GM23248 (cell line): Measurements from ENCODE around the gene ARHGAP8. TPM values are rescaled to one million over a fixed set of nuclear protein-coding genes. Genes with fewer than 3 reads are reported as not detected.

Experiments
- DNase-seq: peaks from one replicate; pipeline ENCODE4 v3.0.0-alpha.2; 2015
- H2AFZ ChIP-seq: fragments of 200-600 bp; sonication (generic); 2 replicates; pipeline ENCODE4 v1.6.1; 2016; ENCODE audit warnings: antibody characterized with exemption
- H3F3A ChIP-seq: fragments of 200-600 bp; sonication (generic); 2 replicates; pipeline ENCODE4 v1.6.1; 2016; ENCODE audit warnings: mild to moderate bottlenecking, antibody characterized with exemption, mixed run types; ENCODE audit not compliant: insufficient read depth
- H3K27ac ChIP-seq: fragments of 200-600 bp; sonication (generic); 2 replicates; pipeline ENCODE4 v1.5.1; 2016; ENCODE audit warnings: mild to moderate bottlenecking
- H3K27me3 ChIP-seq: fragments of 200-600 bp; sonication (generic); replicated peaks from 2 replicates; pipeline ENCODE4 v1.6.1; 2016; ENCODE audit warnings: mild to moderate bottlenecking; ENCODE audit not compliant: insufficient read depth
- H3K36me3 ChIP-seq: fragments of 200-600 bp; sonication (generic); 2 replicates; pipeline ENCODE4 v1.6.1; 2016; ENCODE audit warnings: low read depth, mild to moderate bottlenecking
- H3K4me1 ChIP-seq: fragments of 200-600 bp; sonication (generic); 2 replicates; pipeline ENCODE4 v1.6.1; 2016; ENCODE audit warnings: mild to moderate bottlenecking; ENCODE audit not compliant: insufficient read depth
- H3K4me2 ChIP-seq: fragments of 200-600 bp; sonication (generic); one replicate; pipeline ENCODE4 v1.6.1; 2016; ENCODE audit warnings: mild to moderate bottlenecking; ENCODE audit not compliant: unreplicated experiment
- H3K4me3 ChIP-seq: fragments of 200-600 bp; sonication (generic); 2 replicates; pipeline ENCODE4 v1.5.1; 2016; ENCODE audit warnings: mild to moderate bottlenecking
- H3K79me2 ChIP-seq: fragments of 200-600 bp; sonication (generic); 2 replicates; pipeline ENCODE4 v1.6.1; 2016; ENCODE audit warnings: mild to moderate bottlenecking; ENCODE audit not compliant: insufficient read depth
- H3K9ac ChIP-seq: fragments of 200-600 bp; sonication (generic); 2 replicates; pipeline ENCODE4 v1.6.1; 2016; ENCODE audit warnings: mild to moderate bottlenecking
- H3K9me2 ChIP-seq: fragments of 200-600 bp; sonication (generic); 2 replicates; pipeline ENCODE4 v1.6.1; 2016; ENCODE audit warnings: mixed run types, mild to moderate bottlenecking, moderate library complexity; ENCODE audit not compliant: insufficient read depth
- H3K9me3 ChIP-seq: fragments of 200-600 bp; sonication (generic); one replicate; pipeline ENCODE4 v1.6.1; 2017; ENCODE audit warnings: low read depth
- H4K20me1 ChIP-seq: fragments of 200-600 bp; sonication (generic); 2 replicates; pipeline ENCODE4 v1.6.0; 2016; ENCODE audit not compliant: insufficient read depth
- EZH2 ChIP-seq: fragments of 200-600 bp; sonication (generic); IDR thresholded peaks from 2 replicates; pipeline ENCODE4 v1.6.1; 2018; ENCODE audit warnings: antibody characterized with exemption, mild to moderate bottlenecking; ENCODE audit not compliant: insufficient read depth, poor library complexity, severe bottlenecking
- EZH2phosphoT487 ChIP-seq: fragments of 200-600 bp; sonication (generic); IDR thresholded peaks from 2 replicates; pipeline ENCODE4 v1.6.1; 2018; ENCODE audit warnings: antibody characterized with exemption, moderate library complexity, mild to moderate bottlenecking, low read depth; ENCODE audit not compliant: insufficient read depth
- WGBS, 2 experiments: methylation state at CpG; one replicate each; pipeline ENCODE4 v1.1.6; 2015 to 2017; ENCODE audit warnings: low lambda C conversion rate in 2 of 2, low coverage in 1 of 2; ENCODE audit errors: missing lambda C conversion rate in 2 of 2; 5-methylcytosine and 5-hydroxymethylcytosine counted together
- in situ Hi-C: fragments of 300-500 bp; cut with MboI; formaldehyde crosslinking; loops from 2 replicates; pipeline ENCODE4 v1.15.0; 2020
- polyA plus RNA-seq: library from polyadenylated mRNA; unstranded; fragments of >200 nt; fragmentation: Nextera tagmentation; extraction: Ambion mirVana; gene quantifications from 2 replicates; pipeline ENCODE4 v1.2.1, GENCODE V29; 2016
- total RNA-seq: library from RNA; depleted of rRNA; stranded (reverse); fragments of >200 nt; shearing (Covaris generic); gene quantifications from 2 replicates; pipeline ENCODE4 v1.2.3, GENCODE V29; 2014

ARHGAP8 gene
- total and polyA plus RNA-seq, 2 experiments from 2014 or later: 0.54 TPM; not detected in 1

DNA sequence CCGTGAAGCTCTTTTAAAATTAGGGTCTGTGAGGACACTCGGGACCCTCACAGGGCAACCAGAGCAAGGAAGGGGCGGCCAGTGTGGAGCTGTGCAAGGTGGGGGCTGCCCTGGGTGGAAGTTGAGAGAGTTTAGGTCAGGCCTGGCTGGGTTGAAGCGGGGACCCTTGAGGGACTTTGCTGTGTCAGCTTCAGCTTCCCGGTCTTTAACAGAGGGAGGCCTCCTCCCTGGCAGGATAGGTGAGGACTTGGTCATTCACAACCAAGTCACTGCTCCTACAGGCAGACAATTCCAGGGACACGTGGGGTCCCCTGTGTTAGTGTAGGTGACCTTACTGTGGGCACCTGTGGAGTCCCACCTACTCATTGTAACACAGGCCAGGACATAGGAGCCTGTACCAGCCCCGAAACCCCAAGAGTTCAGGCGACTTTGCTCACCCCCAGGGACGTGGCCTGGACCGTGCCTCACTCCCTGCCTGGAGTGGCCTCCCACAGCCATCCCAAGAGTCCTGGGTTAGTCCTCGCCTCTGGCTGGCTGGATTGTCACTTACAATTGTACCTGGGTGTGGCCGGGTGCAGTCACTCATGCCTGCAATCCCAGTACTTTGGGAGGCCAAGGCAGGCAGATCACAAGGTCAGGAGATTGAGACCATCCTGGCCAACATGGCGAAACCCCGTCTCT, 18.8 kb upstream of the ARHGAP8 start:
- no peaks in the 10 kb centered on the region for H3K79me2 ChIP-seq
- H3K27ac ChIP-seq: no peak overlapping the region
- H3K4me1 ChIP-seq: no peaks in the 10 kb centered on the region
- no peak overlapping the region for H2AFZ ChIP-seq
- H3K4me3 ChIP-seq: no peak overlapping the region
- H3K9ac ChIP-seq: no peak overlapping the region
- in situ Hi-C loops: no loop called here
- 59 to 65% methylated on average over 14 of the region's 14 CpGs for WGBS, 2 experiments
- H3K27me3 ChIP-seq: no peaks in the 10 kb centered on the region; the same call in 1 of the 2 replicates
- H3K9me2 ChIP-seq: no peaks in the 10 kb centered on the region
- no peaks in the 10 kb centered on the region for H3K36me3 ChIP-seq
- no peak overlapping the region for H3K4me2 ChIP-seq
- H4K20me1 ChIP-seq: no peaks in the 10 kb centered on the region
- TF ChIP-seq EZH2: no peak
- TF ChIP-seq EZH2phosphoT487: no peak
- H3K9me3 ChIP-seq: no peaks in the 10 kb centered on the region
- DNase-seq: no peak
- no peaks in the 10 kb centered on the region for H3F3A ChIP-seq

DNA sequence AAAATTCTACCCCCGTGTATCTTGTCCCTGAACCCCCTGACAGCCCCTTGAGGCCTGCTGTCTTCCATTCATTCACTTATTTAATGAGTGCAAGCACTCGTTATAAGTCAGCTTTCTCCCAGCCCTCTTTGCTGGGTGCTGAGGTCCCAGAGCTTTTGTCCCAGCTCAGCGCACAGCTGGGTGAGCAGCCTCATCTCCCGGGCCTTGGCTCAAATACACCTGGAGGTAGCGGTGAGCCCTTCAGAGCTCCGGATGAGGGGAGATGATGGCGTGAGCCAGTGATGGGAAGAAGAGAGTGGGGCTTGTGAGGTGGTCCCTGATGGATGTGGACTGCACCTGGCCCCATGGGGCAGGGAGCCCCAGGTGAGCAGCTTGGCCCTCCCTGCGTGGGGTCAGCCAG, 18.1 kb upstream of the ARHGAP8 start:
- no peaks in the 10 kb centered on the region for H3K4me1 ChIP-seq
- H3K79me2 ChIP-seq: no peaks in the 10 kb centered on the region
- 77 to 81% methylated on average over 8 of the region's 8 CpGs for WGBS, 2 experiments
- no peaks in the 10 kb centered on the region for H3K9me3 ChIP-seq
- H3K36me3 ChIP-seq: no peaks in the 10 kb centered on the region
- H4K20me1 ChIP-seq: no peaks in the 10 kb centered on the region
- in situ Hi-C loops: no loop called here
- no peak overlapping the region for H2AFZ ChIP-seq
- DNase-seq: no peak
- TF ChIP-seq EZH2 (no peak), EZH2phosphoT487 (no peak)
- H3K4me3 ChIP-seq: no peak overlapping the region
- H3F3A ChIP-seq: no peaks in the 10 kb centered on the region
- H3K9me2 ChIP-seq: no peaks in the 10 kb centered on the region
- no peak overlapping the region for H3K4me2 ChIP-seq
- H3K27ac ChIP-seq: no peak overlapping the region
- no peak overlapping the region for H3K9ac ChIP-seq
- H3K27me3 ChIP-seq: no peaks in the 10 kb centered on the region; the same call in 1 of the 2 replicates

DNA sequence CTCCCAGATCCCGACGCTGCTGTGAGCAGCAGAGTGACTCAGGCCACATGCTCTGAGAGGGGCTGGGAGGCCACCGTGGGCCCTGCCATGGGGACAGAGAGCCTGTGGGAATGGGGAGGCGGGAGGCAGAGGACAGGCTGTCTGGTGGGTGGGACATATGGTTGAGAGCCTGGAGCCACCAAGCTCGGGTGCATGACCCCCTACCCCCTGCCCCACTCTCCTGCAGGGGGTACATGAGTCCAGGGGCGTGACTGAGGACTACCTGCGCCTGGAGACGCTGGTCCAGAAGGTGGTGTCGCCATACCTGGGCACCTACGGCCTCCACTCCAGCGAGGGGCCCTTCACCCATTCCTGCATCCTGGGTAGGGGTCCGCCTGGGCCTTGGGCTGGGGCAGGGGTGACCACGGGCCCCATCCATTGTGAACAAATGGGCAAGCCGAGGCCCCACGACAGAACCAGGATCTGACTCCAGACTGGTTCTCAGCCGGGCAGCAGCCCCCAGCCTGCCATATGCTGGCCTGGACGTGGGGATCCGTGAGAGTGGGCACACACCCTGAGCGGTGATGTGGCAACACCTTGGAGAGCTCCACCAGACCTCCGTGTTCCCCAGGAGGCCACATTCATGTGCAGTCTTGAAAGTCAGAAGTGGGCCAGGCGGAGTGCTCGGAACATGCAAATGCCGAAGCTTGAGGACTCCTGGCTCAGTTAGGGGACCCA, 17.4 kb upstream of the ARHGAP8 start:
- peak; percentile 24 for DNase-seq
- Histone ChIP-seq H3K36me3 (no peaks in the 10 kb centered on the region), H3K27me3 (no peaks in the 10 kb centered on the region; the same call in 1 of the 2 replicates), H3K27ac (no peak overlapping the region), H3K9me2 (no peaks in the 10 kb centered on the region), H3K9me3 (no peaks in the 10 kb centered on the region), H3K9ac (no peak overlapping the region), H4K20me1 (no peaks in the 10 kb centered on the region), H3K4me3 (no peak overlapping the region), H2AFZ (no peak overlapping the region), H3F3A (no peaks in the 10 kb centered on the region), H3K79me2 (no peaks in the 10 kb centered on the region), H3K4me2 (no peak overlapping the region), H3K4me1 (no peaks in the 10 kb centered on the region)
- TF ChIP-seq EZH2 (no peak), EZH2phosphoT487 (no peak)
- 46 to 51% methylated on average over 21 to 23 of the region's 23 CpGs for WGBS, 2 experiments
- in situ Hi-C loops: no loop called here

DNA sequence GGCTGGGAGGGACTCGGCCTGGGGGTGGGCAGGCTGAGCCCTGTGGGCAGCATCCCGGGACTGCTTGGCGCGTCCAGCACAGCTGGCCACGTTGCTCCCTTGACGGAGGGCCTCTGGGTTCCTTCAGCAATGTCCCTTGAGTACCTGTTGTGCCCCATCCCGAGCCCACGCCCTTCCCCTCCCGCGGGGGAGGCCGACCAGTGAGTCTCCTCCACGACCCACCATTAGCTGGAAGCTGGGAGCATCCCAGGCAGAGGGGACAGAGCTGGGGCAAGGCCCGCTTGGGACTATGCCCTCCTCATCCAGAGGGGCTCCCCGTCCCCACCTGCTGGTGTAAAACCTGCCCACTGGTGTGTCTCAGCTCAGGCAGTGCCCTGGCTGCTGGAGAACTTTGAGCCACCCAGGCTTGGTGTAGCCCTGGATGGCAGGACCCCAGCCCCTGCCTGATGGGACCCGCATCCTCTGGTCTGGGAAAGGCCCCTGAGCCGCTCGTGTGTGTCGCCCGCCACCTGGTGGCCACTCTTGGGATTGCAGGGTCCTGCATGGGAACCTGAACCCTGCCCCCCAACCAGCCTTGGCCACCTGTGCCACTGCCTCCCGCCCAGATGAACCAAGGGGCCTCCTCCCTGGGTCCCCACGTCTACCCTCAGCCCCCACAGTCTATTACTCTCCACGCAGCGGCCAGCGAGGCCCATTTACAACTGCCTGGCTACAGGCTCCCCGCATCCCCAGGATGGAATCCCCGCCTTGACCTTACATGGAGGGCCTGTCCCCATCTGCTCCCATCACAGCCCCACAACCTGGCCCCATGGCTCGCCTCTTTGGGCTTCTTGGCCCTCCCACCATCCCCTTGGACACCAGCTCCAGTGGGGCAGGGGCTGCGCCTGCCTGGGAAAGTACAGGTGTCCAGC, 16.6 kb upstream of the ARHGAP8 start:
- Histone ChIP-seq H3K4me2 (no peak overlapping the region), H3K9me2 (no peaks in the 10 kb centered on the region), H2AFZ (no peak overlapping the region), H3K9me3 (no peaks in the 10 kb centered on the region), H3K4me1 (no peaks in the 10 kb centered on the region), H3F3A (no peaks in the 10 kb centered on the region), H3K27ac (no peak overlapping the region), H3K9ac (no peak overlapping the region), H3K79me2 (no peaks in the 10 kb centered on the region), H4K20me1 (no peaks in the 10 kb centered on the region), H3K4me3 (no peak overlapping the region), H3K36me3 (no peaks in the 10 kb centered on the region), H3K27me3 (no peaks in the 10 kb centered on the region; the same call in 1 of the 2 replicates)
- 24% methylated on average over 19 to 27 of the region's 28 CpGs for WGBS, 2 experiments
- TF ChIP-seq EZH2phosphoT487: no peak
- no peak for TF ChIP-seq EZH2
- in situ Hi-C loops: no loop called here
- peak; percentile 63 for DNase-seq
